ENCODE data around the gene PRICKLE2. TPM values are rescaled to one million over a fixed set of nuclear protein-coding genes. Genes with fewer than 3 reads are reported as not detected.

Gene PRICKLE2
- total RNA-seq, 6 experiments from 2014 or later = 2.4 to 4.4 (median 3.3) TPM

DNA sequence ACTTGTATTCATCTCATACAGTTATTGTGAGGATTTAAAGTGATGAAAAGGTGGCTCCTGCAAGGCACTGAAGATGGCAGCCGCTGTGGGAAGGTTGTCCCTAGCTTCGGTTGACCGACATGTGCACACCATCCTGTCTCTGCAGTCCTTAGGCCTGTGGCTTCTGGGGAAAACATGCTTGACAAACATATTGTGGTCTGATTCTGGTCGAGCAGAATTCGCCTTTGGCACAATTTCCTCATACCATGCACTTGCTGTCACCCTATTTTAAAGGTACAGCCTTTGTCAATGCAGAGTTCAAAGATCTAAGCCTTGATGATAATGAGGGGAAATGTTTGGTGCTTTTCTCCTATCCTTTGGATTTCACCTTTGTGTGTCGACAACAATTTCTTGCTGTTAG is 50.9 kb downstream of the PRICKLE2 start:
- Histone ChIP-seq H3K4me1 (peaks cover 0 to 2% (median 0%) of the 10 kb centered on the region in 4 donors), H3K27ac (no peak overlapping the region), H3K36me3 (no peaks in the 10 kb centered on the region), H3K4me3 (no peak overlapping the region), H3K9me3 (peaks cover 0 to 5% (median 0%) of the 10 kb centered on the region in 4 donors), H3K27me3 (no peaks in the 10 kb centered on the region)
- WGBS (ENCODE audit: insufficient coverage, low coverage, low lambda C conversion rate, missing lambda C conversion rate) = 67% methylated on average over 6 of the region's 6 CpGs
- TF ChIP-seq POLR2A (IDR thresholded peaks at IDR 0.05) (no peak), CTCF (IDR thresholded peaks at IDR 0.05) (no peak)
- intact Hi-C loops (cut with DNase I) = no loop called here
- ATAC-seq = no peak
- no peak for DNase-seq

- no peaks in the 10 kb centered on the region for H3K27me3 ChIP-seq
- DNase-seq (no peak), ATAC-seq (no peak)
- H3K27ac ChIP-seq = no peak overlapping the region
- WGBS (ENCODE audit: insufficient coverage, low coverage, low lambda C conversion rate, missing lambda C conversion rate) = 61% methylated on average over 5 of the region's 5 CpGs
- H3K4me3 ChIP-seq = no peak overlapping the region
- intact Hi-C loops (cut with DNase I) = no loop called here
- H3K4me1 ChIP-seq = no peaks in the 10 kb centered on the region
- peaks cover 0 to 5% (median 0%) of the 10 kb centered on the region in 4 donors for H3K9me3 ChIP-seq
- no peaks in the 10 kb centered on the region for H3K36me3 ChIP-seq
- TF ChIP-seq CTCF (IDR thresholded peaks at IDR 0.05) (no peak), POLR2A (IDR thresholded peaks at IDR 0.05) (no peak)
Measured at GRCh38 chr3:64173563-64173962, 51.7 kb downstream of the PRICKLE2 start.

DNA sequence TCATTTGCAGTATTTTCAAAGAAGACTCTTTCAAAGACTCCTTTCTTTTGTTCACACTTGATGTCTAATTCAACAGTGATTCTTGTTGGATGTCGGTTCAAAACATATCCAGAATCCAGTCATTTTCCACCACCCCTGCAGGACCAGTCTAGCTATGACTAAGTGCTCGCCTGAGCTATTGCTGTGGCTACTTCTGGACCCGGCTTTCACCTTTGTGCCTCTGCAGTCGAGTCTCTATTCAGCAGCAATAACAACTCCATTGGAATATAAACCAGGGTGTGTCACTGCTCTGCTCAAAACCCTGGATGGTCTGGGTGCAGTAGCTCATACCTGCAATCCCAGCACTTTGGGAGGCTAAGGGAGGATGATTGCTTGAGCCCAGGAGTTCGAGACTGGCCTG is 55.0 kb downstream of the PRICKLE2 start:
- no peak for DNase-seq
- Histone ChIP-seq H3K27me3 (no peaks in the 10 kb centered on the region), H3K4me1 (no peaks in the 10 kb centered on the region), H3K9me3 (no peaks in the 10 kb centered on the region), H3K36me3 (no peaks in the 10 kb centered on the region), H3K27ac (no peak overlapping the region), H3K4me3 (no peak overlapping the region)
- WGBS (ENCODE audit: insufficient coverage, low coverage, low lambda C conversion rate, missing lambda C conversion rate) = 82% methylated on average over 5 of the region's 5 CpGs
- no peak for ATAC-seq
- intact Hi-C loops (cut with DNase I) = no loop called here
- TF ChIP-seq CTCF (IDR thresholded peaks at IDR 0.05) (no peak), POLR2A (IDR thresholded peaks at IDR 0.05) (no peak)

GRCh38 chr3:64167868-64168267 is 57.4 kb downstream of the PRICKLE2 start:
- Histone ChIP-seq H3K27me3 (no peaks in the 10 kb centered on the region), H3K36me3 (no peaks in the 10 kb centered on the region), H3K4me3 (no peak overlapping the region), H3K9me3 (no peaks in the 10 kb centered on the region), H3K4me1 (no peaks in the 10 kb centered on the region), H3K27ac (no peak overlapping the region)
- TF ChIP-seq POLR2A (IDR thresholded peaks at IDR 0.05) = no peak
- TF ChIP-seq CTCF (IDR thresholded peaks at IDR 0.05) = no peak
- 33% methylated on average over 1 of the region's 1 CpG for WGBS (ENCODE audit: insufficient coverage, low coverage, low lambda C conversion rate, missing lambda C conversion rate)
- intact Hi-C loops (cut with DNase I) = no loop called here
- ATAC-seq (no peak), DNase-seq (no peak)

DNA sequence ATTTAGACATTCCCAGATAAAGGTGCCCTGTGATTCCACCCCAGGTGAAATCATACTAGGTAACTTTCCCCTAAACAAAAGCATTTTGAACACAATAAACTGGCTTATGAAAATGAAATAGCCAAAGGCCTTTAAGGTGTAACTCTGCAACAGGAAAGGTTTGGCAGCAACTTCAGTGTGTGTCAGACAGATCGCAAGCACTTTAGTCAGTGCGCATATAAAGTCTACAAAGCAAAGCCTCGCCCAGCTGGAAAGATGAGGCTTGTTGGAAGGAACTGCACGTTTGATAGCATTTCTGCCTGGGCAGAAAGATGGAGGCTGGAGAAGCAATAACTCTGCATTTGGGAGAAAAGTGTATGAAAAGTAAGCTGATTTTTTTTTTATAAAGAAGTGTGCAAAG is 57.9 kb downstream of the PRICKLE2 start:
- intact Hi-C loops (cut with DNase I) = no loop called here
- no peak for DNase-seq
- ATAC-seq = no peak
- no peak for TF ChIP-seq POLR2A (IDR thresholded peaks at IDR 0.05)
- no peak for TF ChIP-seq CTCF (IDR thresholded peaks at IDR 0.05)
- WGBS (ENCODE audit: insufficient coverage, low coverage, low lambda C conversion rate, missing lambda C conversion rate) = 69% methylated on average over 4 of the region's 4 CpGs
- H3K4me3 ChIP-seq = no peak overlapping the region
- H3K36me3 ChIP-seq = no peaks in the 10 kb centered on the region
- no peak overlapping the region for H3K27ac ChIP-seq
- no peaks in the 10 kb centered on the region for H3K4me1 ChIP-seq
- no peaks in the 10 kb centered on the region for H3K9me3 ChIP-seq
- H3K27me3 ChIP-seq = no peaks in the 10 kb centered on the region

Data from right lobe of liver (tissue), 6 donors.